HepG2 (cell line): ENCODE data around the gene OSER1. TPM values are rescaled to one million over a fixed set of nuclear protein-coding genes. Genes with fewer than 3 reads are reported as not detected.

Experiments
- ARHGAP35 ChIP-seq: sonication (generic); formaldehyde crosslinking; IDR thresholded peaks from 2 replicates; pipeline ENCODE4 v1.9.0; 2022; ENCODE audit warnings: mild to moderate bottlenecking, inconsistent platforms, moderate library complexity, missing genetic modification reagents, borderline replicate concordance
- ASH2L ChIP-seq: fragments of 300-600, 200-600 bp; sonication (generic); IDR thresholded peaks from 2 replicates; pipeline ENCODE4 v1.7.0; 2017; ENCODE audit warnings: low read depth, mild to moderate bottlenecking, moderate library complexity, mixed read lengths, low read length; ENCODE audit not compliant: insufficient read length
- E2F5 ChIP-seq: sonication (generic); formaldehyde crosslinking; conservative IDR thresholded peaks from 2 replicates; pipeline ENCODE4 v1.4.0; 2020; ENCODE audit warnings: missing genetic modification reagents
- EZH2 ChIP-seq: conservative IDR thresholded peaks from 2 replicates; pipeline ENCODE4 v1.6.1; 2012; ENCODE audit warnings: mild to moderate bottlenecking, low read depth, low read length, moderate library complexity
- FOXM1 ChIP-seq: sonication (generic); formaldehyde crosslinking; IDR thresholded peaks from 2 replicates; pipeline ENCODE4 v1.5.0; 2020; ENCODE audit warnings: missing genetic modification reagents
- FUBP1 ChIP-seq: sonication (generic); formaldehyde crosslinking; IDR thresholded peaks from 2 replicates; pipeline ENCODE4 v1.5.1; 2020; ENCODE audit warnings: missing genetic modification reagents, mild to moderate bottlenecking, borderline replicate concordance
- KMT2A ChIP-seq: sonication (generic); formaldehyde crosslinking; IDR thresholded peaks from 2 replicates; pipeline ENCODE4 v1.4.0; 2020; ENCODE audit warnings: missing genetic modification reagents
- MTF2 ChIP-seq: sonication (generic); formaldehyde crosslinking; IDR thresholded peaks from 2 replicates; pipeline ENCODE4 v1.5.0; 2020; ENCODE audit warnings: missing genetic modification reagents, borderline replicate concordance
- MYNN ChIP-seq: sonication (generic); formaldehyde crosslinking; IDR thresholded peaks from 2 replicates; pipeline ENCODE4 v1.4.0; 2020; ENCODE audit warnings: mild to moderate bottlenecking, low read depth, missing genetic modification reagents
- NAIF1 ChIP-seq: sonication (generic); formaldehyde crosslinking; IDR thresholded peaks from 2 replicates; pipeline ENCODE4 v1.5.0; 2020; ENCODE audit warnings: mild to moderate bottlenecking, missing genetic modification reagents, borderline replicate concordance
- NR3C1 ChIP-seq: sonication (generic); formaldehyde crosslinking; IDR thresholded peaks from 2 replicates; pipeline ENCODE4 v1.4.0; 2020; ENCODE audit warnings: missing genetic modification reagents
- RARA ChIP-seq: IDR thresholded peaks from 2 replicates; pipeline ENCODE4 v1.6.1; 2016; ENCODE audit warnings: missing genetic modification reagents, missing compliant biosample characterization
- RFXANK ChIP-seq: IDR thresholded peaks from 2 replicates; pipeline ENCODE4 v1.6.1; 2016
- SNAPC2 ChIP-seq: sonication (generic); formaldehyde crosslinking; IDR thresholded peaks from 2 replicates; pipeline ENCODE4 v1.8.1; 2022; ENCODE audit warnings: mild to moderate bottlenecking, missing genetic modification reagents
- TEAD2 ChIP-seq: sonication (generic); formaldehyde crosslinking; IDR thresholded peaks from 2 replicates; pipeline ENCODE4 v1.9.0; 2021; ENCODE audit warnings: missing genetic modification reagents
- ZFX ChIP-seq: sonication (generic); formaldehyde crosslinking; IDR thresholded peaks from 2 replicates; pipeline ENCODE4 v1.4.0; 2020; ENCODE audit warnings: mild to moderate bottlenecking, low read depth, missing genetic modification reagents, moderate library complexity
- ZNF296 ChIP-seq: sonication (generic); formaldehyde crosslinking; conservative IDR thresholded peaks from 2 replicates; pipeline ENCODE4 v1.5.0; 2020; ENCODE audit warnings: mild to moderate bottlenecking, missing genetic modification reagents
- ZNF484 ChIP-seq: sonication (generic); formaldehyde crosslinking; IDR thresholded peaks from 2 replicates; pipeline ENCODE4 v1.5.1; 2020; ENCODE audit warnings: mild to moderate bottlenecking, low read depth, missing genetic modification reagents, borderline replicate concordance
- ZNF546 ChIP-seq: sonication (generic); formaldehyde crosslinking; conservative IDR thresholded peaks from 2 replicates; pipeline ENCODE4 v1.8.1; 2023; ENCODE audit warnings: mild to moderate bottlenecking, missing genetic modification reagents
- ZNF788 ChIP-seq: sonication (generic); formaldehyde crosslinking; IDR thresholded peaks from 2 replicates; pipeline ENCODE4 v1.5.0; 2020; ENCODE audit warnings: mild to moderate bottlenecking, missing genetic modification reagents, borderline replicate concordance
- ZSCAN12 ChIP-seq: sonication (generic); formaldehyde crosslinking; IDR thresholded peaks from 2 replicates; pipeline ENCODE4 v1.9.0; 2021; ENCODE audit warnings: mild to moderate bottlenecking, missing genetic modification reagents
- polyA plus RNA-seq, 8 experiments: library from polyadenylated mRNA; depleted of rRNA in 3 of 8; stranded (reverse) in 7 of 8; unstranded in 1 of 8; fragments of >200 nt; fragmentation: Illumina TruSeq in 4 of 8; extraction: Trizol in 4 of 8; gene quantifications; 2 replicates each; pipeline versions ENCODE4 v1.2.1 to v1.2.3, GENCODE V29; 2011 to 2016; ENCODE audit warnings: low read depth in 4 of 8, missing spikeins in 1 of 8, mixed read lengths in 1 of 8; ENCODE audit not compliant: insufficient read depth in 1 of 8
- total RNA-seq, 5 experiments: library from RNA; depleted of rRNA; stranded (reverse); fragments of >200 nt; fragmentation: Illumina TruSeq; extraction: Trizol; gene quantifications; 2 replicates each; pipeline ENCODE4 v1.2.3, GENCODE V29; 2016; ENCODE audit warnings: low read depth in 1 of 5
- TF ChIP-seq, protein P1 (sequence below): fragments of 450-650 bp; IDR thresholded peaks from 2 replicates; pipeline ENCODE4 v1.6.1; 2016
- TF ChIP-seq, protein P2 (sequence below): sonication (generic); formaldehyde crosslinking; IDR thresholded peaks from 2 replicates; pipeline ENCODE4 v1.9.0; 2021; ENCODE audit warnings: missing genetic modification reagents, mild to moderate bottlenecking, borderline replicate concordance
- TF ChIP-seq, protein P3 (sequence below): sonication (generic); formaldehyde crosslinking; IDR thresholded peaks from 2 replicates; pipeline ENCODE4 v1.4.0; 2020; ENCODE audit warnings: missing genetic modification reagents, mild to moderate bottlenecking, borderline replicate concordance

The OSER1 gene
- total and polyA plus RNA-seq, 2 of the 13 experiments (the other 11 are each of a cell fraction or from before 2014, with no cell fraction given) = 71.2 to 71.5 TPM

DNA sequence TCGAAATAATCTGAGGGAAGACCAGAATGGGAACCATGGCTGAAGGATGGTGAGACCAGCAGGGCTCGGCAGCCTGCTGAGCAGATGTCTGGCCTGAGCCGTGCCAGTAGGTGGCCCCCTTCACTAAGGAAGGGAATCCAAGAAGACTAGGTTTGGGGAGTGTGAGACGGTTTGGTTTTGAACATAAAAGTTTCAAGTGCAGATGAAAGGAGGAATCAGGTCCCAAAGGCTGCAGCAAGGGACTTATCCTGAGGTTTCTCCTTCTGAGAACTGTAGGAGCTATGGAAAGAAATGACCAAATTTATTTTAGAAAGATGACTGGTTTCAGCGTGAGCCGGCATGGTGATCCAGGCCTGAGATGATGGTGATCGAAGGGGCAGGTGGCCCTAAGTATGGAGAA lies 4.6 kb upstream of the OSER1 start (continued):
- TF ChIP-seq ZNF484 (CRISPR knock-in tag) = no peak
- TF ChIP-seq, protein P1, sequence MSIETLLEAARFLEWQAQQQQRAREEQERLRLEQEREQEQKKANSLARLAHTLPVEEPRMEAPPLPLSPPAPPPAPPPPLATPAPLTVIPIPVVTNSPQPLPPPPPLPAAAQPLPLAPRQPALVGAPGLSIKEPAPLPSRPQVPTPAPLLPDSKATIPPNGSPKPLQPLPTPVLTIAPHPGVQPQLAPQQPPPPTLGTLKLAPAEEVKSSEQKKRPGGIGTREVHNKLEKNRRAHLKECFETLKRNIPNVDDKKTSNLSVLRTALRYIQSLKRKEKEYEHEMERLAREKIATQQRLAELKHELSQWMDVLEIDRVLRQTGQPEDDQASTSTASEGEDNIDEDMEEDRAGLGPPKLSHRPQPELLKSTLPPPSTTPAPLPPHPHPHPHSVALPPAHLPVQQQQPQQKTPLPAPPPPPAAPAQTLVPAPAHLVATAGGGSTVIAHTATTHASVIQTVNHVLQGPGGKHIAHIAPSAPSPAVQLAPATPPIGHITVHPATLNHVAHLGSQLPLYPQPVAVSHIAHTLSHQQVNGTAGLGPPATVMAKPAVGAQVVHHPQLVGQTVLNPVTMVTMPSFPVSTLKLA = no peak
- TF ChIP-seq NR3C1 (CRISPR knock-in tag) = no peak
- no peak for TF ChIP-seq EZH2
- no peak for TF ChIP-seq FOXM1 (CRISPR knock-in tag)
- TF ChIP-seq E2F5 (CRISPR knock-in tag) = no peak
- TF ChIP-seq MYNN (CRISPR knock-in tag) = no peak
- TF ChIP-seq, protein P2, sequence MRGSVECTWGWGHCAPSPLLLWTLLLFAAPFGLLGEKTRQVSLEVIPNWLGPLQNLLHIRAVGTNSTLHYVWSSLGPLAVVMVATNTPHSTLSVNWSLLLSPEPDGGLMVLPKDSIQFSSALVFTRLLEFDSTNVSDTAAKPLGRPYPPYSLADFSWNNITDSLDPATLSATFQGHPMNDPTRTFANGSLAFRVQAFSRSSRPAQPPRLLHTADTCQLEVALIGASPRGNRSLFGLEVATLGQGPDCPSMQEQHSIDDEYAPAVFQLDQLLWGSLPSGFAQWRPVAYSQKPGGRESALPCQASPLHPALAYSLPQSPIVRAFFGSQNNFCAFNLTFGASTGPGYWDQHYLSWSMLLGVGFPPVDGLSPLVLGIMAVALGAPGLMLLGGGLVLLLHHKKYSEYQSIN (CRISPR knock-in tag) = no peak
- no peak for TF ChIP-seq ZNF296 (CRISPR knock-in tag)
- no peak for TF ChIP-seq RFXANK
- TF ChIP-seq ZNF788 (CRISPR knock-in tag) = no peak; the same call in 1 of the 2 replicates
- no peak for TF ChIP-seq ZFX (CRISPR knock-in tag)
- TF ChIP-seq MTF2 (CRISPR knock-in tag) = no peak
- no peak for TF ChIP-seq RARA (CRISPR knock-in tag)
- TF ChIP-seq ARHGAP35 (CRISPR knock-in tag) = no peak
- no peak for TF ChIP-seq ZSCAN12 (CRISPR knock-in tag)
- no peak for TF ChIP-seq TEAD2 (CRISPR knock-in tag)
- TF ChIP-seq FUBP1 (CRISPR knock-in tag) = no peak
- TF ChIP-seq, protein P3, sequence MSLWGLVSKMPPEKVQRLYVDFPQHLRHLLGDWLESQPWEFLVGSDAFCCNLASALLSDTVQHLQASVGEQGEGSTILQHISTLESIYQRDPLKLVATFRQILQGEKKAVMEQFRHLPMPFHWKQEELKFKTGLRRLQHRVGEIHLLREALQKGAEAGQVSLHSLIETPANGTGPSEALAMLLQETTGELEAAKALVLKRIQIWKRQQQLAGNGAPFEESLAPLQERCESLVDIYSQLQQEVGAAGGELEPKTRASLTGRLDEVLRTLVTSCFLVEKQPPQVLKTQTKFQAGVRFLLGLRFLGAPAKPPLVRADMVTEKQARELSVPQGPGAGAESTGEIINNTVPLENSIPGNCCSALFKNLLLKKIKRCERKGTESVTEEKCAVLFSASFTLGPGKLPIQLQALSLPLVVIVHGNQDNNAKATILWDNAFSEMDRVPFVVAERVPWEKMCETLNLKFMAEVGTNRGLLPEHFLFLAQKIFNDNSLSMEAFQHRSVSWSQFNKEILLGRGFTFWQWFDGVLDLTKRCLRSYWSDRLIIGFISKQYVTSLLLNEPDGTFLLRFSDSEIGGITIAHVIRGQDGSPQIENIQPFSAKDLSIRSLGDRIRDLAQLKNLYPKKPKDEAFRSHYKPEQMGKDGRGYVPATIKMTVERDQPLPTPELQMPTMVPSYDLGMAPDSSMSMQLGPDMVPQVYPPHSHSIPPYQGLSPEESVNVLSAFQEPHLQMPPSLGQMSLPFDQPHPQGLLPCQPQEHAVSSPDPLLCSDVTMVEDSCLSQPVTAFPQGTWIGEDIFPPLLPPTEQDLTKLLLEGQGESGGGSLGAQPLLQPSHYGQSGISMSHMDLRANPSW (CRISPR knock-in tag) = no peak
- no peak for TF ChIP-seq SNAPC2
- no peak for TF ChIP-seq ASH2L
- no peak for TF ChIP-seq ZNF546
- peak; percentile 75 for TF ChIP-seq KMT2A
- no peak for TF ChIP-seq NAIF1 (CRISPR knock-in tag)
